HEK293 (cell line): ENCODE results near the gene PDE3B.

Experiments
- BCL11A ChIP-seq: fragments of 450-650 bp; formaldehyde crosslinking; IDR thresholded peaks from 2 replicates; pipeline ENCODE4 v1.5.1; 2016; ENCODE audit warnings: low read depth, missing biosample characterization, missing genetic modification characterization
- REPIN1 ChIP-seq: fragments of 450-650 bp; formaldehyde crosslinking; IDR thresholded peaks from 2 replicates; pipeline ENCODE4 v1.5.1; 2017; ENCODE audit warnings: missing biosample characterization, missing genetic modification characterization, low read depth
- SCRT2 ChIP-seq: fragments of 450-650 bp; formaldehyde crosslinking; IDR thresholded peaks from 2 replicates; pipeline ENCODE4 v1.5.1; 2016; ENCODE audit warnings: missing biosample characterization, missing genetic modification characterization
- ZBTB48 ChIP-seq: fragments of 450-650 bp; formaldehyde crosslinking; IDR thresholded peaks from 2 replicates; pipeline ENCODE4 v1.5.1; 2016; ENCODE audit warnings: missing biosample characterization, missing genetic modification characterization
- ZIC2 ChIP-seq: fragments of 450-650 bp; formaldehyde crosslinking; IDR thresholded peaks from 2 replicates; pipeline ENCODE4 v1.5.1; 2016; ENCODE audit warnings: missing biosample characterization, missing genetic modification characterization
- ZNF19 ChIP-seq: fragments of 450-650 bp; formaldehyde crosslinking; IDR thresholded peaks from 2 replicates; pipeline ENCODE4; 2016; ENCODE audit warnings: missing biosample characterization, missing genetic modification characterization, low read depth
- ZNF2 ChIP-seq: fragments of 450-650 bp; formaldehyde crosslinking; IDR thresholded peaks from 2 replicates; pipeline ENCODE4 v1.5.1; 2016; ENCODE audit warnings: missing biosample characterization, missing genetic modification characterization
- ZNF24 ChIP-seq: fragments of 450-650 bp; formaldehyde crosslinking; IDR thresholded peaks from 2 replicates; pipeline ENCODE4 v1.5.1; 2016; ENCODE audit warnings: missing biosample characterization, missing genetic modification characterization
- ZNF274 ChIP-seq, 2 experiments: fragments of 200-500 bp in 1 of 2; fragments of 450-650 bp in 1 of 2; sonication (Bioruptor generic) in 1 of 2; formaldehyde crosslinking in 1 of 2; IDR thresholded peaks; 2 replicates each; pipeline versions ENCODE4 v1.5.1 to v1.6.1; 2014 to 2016; ENCODE audit warnings: borderline replicate concordance in 1 of 2, inconsistent platforms in 1 of 2, low read length in 1 of 2, missing biosample characterization in 1 of 2, missing genetic modification characterization in 1 of 2
- ZNF510 ChIP-seq: fragments of 450-650 bp; formaldehyde crosslinking; IDR thresholded peaks from 2 replicates; pipeline ENCODE4 v1.5.1; 2018; ENCODE audit warnings: mild to moderate bottlenecking, missing genetic modification characterization, missing biosample characterization; ENCODE audit not compliant: insufficient replicate concordance
- ZNF521 ChIP-seq: fragments of 450-650 bp; formaldehyde crosslinking; IDR thresholded peaks from 2 replicates; pipeline ENCODE4 v1.5.1; 2017; ENCODE audit warnings: missing biosample characterization, mild to moderate bottlenecking, missing genetic modification characterization
- ZNF529 ChIP-seq: fragments of 450-650 bp; formaldehyde crosslinking; IDR thresholded peaks from 2 replicates; pipeline ENCODE4 v1.5.1; 2017; ENCODE audit warnings: missing genetic modification characterization, missing biosample characterization; ENCODE audit not compliant: insufficient replicate concordance
- ZNF544 ChIP-seq: fragments of 450-650 bp; formaldehyde crosslinking; IDR thresholded peaks from 2 replicates; pipeline ENCODE4 v1.5.0; 2017; ENCODE audit warnings: missing biosample characterization, missing genetic modification characterization
- ZNF585B ChIP-seq: fragments of 450-650 bp; formaldehyde crosslinking; IDR thresholded peaks from 2 replicates; pipeline ENCODE4 v1.5.1; 2016; ENCODE audit warnings: missing biosample characterization, missing genetic modification characterization
- ZNF610 ChIP-seq: fragments of 450-650 bp; formaldehyde crosslinking; IDR thresholded peaks from 2 replicates; pipeline ENCODE4 v1.5.1; 2016; ENCODE audit warnings: missing biosample characterization, missing genetic modification characterization, borderline replicate concordance
- TF ChIP-seq, protein P1 (sequence below): fragments of 450-650 bp; formaldehyde crosslinking; IDR thresholded peaks from 2 replicates; pipeline ENCODE4 v1.5.0; 2017; ENCODE audit warnings: missing biosample characterization, missing genetic modification characterization, borderline replicate concordance
- TF ChIP-seq, protein P2 (sequence below): fragments of 450-650 bp; formaldehyde crosslinking; IDR thresholded peaks from 2 replicates; pipeline ENCODE4 v1.5.1; 2016; ENCODE audit warnings: missing biosample characterization, missing genetic modification characterization
- TF ChIP-seq, protein P3 (sequence below): fragments of 450-650 bp; formaldehyde crosslinking; IDR thresholded peaks from 2 replicates; pipeline ENCODE4 v1.5.1; 2016; ENCODE audit warnings: missing biosample characterization, missing genetic modification characterization
- TF ChIP-seq, protein P4 (sequence below): fragments of 450-650 bp; formaldehyde crosslinking; IDR thresholded peaks from 2 replicates; pipeline ENCODE4 v1.5.1; 2016; ENCODE audit warnings: missing biosample characterization, missing genetic modification characterization, borderline replicate concordance
- TF ChIP-seq, protein P5 (sequence below): fragments of 450-650 bp; formaldehyde crosslinking; IDR thresholded peaks from 2 replicates; pipeline ENCODE4 v1.5.1; 2016; ENCODE audit warnings: missing biosample characterization, missing genetic modification characterization
- TF ChIP-seq, protein P6 (sequence below): fragments of 450-650 bp; formaldehyde crosslinking; IDR thresholded peaks from 2 replicates; pipeline ENCODE4 v1.5.1; 2017; ENCODE audit warnings: missing biosample characterization, mild to moderate bottlenecking, missing genetic modification characterization, moderate library complexity

PDE3B gene

DNA sequence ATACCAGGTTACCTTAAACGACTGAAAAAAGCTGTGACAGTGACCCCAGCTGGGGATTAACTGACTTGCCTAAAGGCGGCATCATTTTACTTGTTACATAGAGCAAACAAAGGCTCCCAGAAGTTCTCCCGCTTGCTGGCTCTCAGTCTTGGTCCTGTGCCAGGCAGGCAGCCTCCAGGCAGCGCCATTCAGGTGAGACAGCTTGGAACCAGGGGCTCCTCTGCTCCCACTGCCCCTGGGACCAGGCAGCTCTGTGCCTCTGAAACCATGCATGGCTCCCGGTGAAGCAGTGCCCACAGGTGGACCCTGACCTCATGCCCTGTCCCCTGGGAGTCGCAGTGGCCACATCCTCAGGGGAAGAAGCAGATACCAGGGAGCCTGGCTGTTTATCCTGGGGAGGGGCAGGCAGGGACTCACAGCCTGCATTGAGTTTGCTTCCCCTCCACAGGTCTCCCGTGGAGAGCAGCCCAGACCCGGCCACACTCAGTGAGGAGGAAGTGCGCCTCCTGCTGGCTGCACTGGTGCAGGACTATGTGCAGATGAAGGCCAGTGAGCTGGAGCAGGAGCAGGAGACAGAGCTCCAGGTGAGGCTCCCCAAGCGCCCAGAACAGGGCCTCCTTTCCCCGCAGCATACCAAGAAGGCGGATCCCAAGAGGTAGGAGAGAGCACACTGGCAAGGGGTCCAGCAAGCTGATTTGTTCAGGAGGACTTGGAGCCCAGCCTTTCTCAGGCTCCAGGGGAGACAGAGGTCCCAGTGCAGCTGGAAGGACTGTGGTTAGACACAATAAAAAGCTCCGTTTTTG lies 264.0 kb downstream of the PDE3B start (continued):
- TF ChIP-seq, protein P1, sequence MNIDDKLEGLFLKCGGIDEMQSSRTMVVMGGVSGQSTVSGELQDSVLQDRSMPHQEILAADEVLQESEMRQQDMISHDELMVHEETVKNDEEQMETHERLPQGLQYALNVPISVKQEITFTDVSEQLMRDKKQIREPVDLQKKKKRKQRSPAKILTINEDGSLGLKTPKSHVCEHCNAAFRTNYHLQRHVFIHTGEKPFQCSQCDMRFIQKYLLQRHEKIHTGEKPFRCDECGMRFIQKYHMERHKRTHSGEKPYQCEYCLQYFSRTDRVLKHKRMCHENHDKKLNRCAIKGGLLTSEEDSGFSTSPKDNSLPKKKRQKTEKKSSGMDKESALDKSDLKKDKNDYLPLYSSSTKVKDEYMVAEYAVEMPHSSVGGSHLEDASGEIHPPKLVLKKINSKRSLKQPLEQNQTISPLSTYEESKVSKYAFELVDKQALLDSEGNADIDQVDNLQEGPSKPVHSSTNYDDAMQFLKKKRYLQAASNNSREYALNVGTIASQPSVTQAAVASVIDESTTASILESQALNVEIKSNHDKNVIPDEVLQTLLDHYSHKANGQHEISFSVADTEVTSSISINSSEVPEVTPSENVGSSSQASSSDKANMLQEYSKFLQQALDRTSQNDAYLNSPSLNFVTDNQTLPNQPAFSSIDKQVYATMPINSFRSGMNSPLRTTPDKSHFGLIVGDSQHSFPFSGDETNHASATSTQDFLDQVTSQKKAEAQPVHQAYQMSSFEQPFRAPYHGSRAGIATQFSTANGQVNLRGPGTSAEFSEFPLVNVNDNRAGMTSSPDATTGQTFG (tag by site-specific recombination) = no peak
- TF ChIP-seq ZNF510 (no peak), ZNF585B (no peak), ZNF274 (IDR thresholded peaks at IDR 0.05; ENCODE audit: low read length) (no peak), ZNF274 (tag by site-specific recombination; IDR thresholded peaks at IDR 0.05; ENCODE audit: borderline replicate concordance) (no peak), ZBTB48 (tag by site-specific recombination) (0 out of 2 replicates have a peak, but pooled peaks have one; percentile 57), ZNF544 (tag by site-specific recombination) (no peak), BCL11A (tag by site-specific recombination) (no peak), ZNF610 (tag by site-specific recombination) (no peak), SCRT2 (tag by site-specific recombination) (peak; percentile 96), ZNF521 (tag by site-specific recombination) (no peak), ZNF529 (tag by site-specific recombination) (no peak), ZNF2 (0 out of 2 replicates have a peak, but pooled peaks have one; percentile 34), ZNF19 (no peak), ZIC2 (peak; percentile 73), REPIN1 (no peak), ZNF24 (tag by site-specific recombination) (no peak)
- TF ChIP-seq, protein P2, sequence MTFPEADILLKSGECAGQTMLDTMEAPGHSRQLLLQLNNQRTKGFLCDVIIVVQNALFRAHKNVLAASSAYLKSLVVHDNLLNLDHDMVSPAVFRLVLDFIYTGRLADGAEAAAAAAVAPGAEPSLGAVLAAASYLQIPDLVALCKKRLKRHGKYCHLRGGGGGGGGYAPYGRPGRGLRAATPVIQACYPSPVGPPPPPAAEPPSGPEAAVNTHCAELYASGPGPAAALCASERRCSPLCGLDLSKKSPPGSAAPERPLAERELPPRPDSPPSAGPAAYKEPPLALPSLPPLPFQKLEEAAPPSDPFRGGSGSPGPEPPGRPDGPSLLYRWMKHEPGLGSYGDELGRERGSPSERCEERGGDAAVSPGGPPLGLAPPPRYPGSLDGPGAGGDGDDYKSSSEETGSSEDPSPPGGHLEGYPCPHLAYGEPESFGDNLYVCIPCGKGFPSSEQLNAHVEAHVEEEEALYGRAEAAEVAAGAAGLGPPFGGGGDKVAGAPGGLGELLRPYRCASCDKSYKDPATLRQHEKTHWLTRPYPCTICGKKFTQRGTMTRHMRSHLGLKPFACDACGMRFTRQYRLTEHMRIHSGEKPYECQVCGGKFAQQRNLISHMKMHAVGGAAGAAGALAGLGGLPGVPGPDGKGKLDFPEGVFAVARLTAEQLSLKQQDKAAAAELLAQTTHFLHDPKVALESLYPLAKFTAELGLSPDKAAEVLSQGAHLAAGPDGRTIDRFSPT = no peak
- TF ChIP-seq, protein P3, sequence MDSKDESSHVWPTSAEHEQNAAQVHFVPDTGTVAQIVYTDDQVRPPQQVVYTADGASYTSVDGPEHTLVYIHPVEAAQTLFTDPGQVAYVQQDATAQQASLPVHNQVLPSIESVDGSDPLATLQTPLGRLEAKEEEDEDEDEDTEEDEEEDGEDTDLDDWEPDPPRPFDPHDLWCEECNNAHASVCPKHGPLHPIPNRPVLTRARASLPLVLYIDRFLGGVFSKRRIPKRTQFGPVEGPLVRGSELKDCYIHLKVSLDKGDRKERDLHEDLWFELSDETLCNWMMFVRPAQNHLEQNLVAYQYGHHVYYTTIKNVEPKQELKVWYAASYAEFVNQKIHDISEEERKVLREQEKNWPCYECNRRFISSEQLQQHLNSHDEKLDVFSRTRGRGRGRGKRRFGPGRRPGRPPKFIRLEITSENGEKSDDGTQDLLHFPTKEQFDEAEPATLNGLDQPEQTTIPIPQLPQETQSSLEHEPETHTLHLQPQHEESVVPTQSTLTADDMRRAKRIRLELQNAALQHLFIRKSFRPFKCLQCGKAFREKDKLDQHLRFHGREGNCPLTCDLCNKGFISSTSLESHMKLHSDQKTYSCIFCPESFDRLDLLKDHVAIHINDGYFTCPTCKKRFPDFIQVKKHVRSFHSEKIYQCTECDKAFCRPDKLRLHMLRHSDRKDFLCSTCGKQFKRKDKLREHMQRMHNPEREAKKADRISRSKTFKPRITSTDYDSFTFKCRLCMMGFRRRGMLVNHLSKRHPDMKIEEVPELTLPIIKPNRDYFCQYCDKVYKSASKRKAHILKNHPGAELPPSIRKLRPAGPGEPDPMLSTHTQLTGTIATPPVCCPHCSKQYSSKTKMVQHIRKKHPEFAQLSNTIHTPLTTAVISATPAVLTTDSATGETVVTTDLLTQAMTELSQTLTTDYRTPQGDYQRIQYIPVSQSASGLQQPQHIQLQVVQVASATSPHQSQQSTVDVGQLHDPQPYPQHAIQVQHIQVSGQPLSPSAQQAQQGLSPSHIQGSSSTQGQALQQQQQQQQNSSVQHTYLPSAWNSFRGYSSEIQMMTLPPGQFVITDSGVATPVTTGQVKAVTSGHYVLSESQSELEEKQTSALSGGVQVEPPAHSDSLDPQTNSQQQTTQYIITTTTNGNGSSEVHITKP (tag by site-specific recombination) = peak; percentile 8; the same call in 1 of the 2 replicates
- TF ChIP-seq, protein P4, sequence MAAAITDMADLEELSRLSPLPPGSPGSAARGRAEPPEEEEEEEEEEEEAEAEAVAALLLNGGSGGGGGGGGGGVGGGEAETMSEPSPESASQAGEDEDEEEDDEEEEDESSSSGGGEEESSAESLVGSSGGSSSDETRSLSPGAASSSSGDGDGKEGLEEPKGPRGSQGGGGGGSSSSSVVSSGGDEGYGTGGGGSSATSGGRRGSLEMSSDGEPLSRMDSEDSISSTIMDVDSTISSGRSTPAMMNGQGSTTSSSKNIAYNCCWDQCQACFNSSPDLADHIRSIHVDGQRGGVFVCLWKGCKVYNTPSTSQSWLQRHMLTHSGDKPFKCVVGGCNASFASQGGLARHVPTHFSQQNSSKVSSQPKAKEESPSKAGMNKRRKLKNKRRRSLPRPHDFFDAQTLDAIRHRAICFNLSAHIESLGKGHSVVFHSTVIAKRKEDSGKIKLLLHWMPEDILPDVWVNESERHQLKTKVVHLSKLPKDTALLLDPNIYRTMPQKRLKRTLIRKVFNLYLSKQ (tag by site-specific recombination) = no peak
- TF ChIP-seq, protein P5, sequence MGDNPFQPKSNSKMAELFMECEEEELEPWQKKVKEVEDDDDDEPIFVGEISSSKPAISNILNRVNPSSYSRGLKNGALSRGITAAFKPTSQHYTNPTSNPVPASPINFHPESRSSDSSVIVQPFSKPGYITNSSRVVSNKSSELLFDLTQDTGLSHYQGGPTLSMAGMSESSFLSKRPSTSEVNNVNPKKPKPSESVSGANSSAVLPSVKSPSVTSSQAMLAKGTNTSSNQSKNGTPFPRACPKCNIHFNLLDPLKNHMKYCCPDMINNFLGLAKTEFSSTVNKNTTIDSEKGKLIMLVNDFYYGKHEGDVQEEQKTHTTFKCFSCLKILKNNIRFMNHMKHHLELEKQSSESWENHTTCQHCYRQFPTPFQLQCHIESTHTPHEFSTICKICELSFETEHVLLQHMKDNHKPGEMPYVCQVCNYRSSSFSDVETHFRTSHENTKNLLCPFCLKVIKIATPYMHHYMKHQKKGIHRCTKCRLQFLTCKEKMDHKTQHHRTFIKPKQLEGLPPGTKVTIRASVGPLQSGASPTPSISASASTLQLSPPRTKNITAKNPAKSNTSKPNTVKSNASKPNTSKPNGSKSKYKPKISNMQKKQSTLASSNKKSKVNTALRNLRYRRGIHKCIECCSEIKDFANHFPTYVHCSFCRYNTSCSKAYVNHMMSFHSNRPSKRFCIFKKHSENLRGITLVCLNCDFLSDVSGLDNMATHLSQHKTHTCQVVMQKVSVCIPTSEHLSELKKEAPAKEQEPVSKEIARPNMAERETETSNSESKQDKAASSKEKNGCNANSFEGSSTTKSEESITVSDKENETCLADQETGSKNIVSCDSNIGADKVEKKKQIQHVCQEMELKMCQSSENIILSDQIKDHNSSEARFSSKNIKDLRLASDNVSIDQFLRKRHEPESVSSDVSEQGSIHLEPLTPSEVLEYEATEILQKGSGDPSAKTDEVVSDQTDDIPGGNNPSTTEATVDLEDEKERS = no peak
- TF ChIP-seq, protein P6, sequence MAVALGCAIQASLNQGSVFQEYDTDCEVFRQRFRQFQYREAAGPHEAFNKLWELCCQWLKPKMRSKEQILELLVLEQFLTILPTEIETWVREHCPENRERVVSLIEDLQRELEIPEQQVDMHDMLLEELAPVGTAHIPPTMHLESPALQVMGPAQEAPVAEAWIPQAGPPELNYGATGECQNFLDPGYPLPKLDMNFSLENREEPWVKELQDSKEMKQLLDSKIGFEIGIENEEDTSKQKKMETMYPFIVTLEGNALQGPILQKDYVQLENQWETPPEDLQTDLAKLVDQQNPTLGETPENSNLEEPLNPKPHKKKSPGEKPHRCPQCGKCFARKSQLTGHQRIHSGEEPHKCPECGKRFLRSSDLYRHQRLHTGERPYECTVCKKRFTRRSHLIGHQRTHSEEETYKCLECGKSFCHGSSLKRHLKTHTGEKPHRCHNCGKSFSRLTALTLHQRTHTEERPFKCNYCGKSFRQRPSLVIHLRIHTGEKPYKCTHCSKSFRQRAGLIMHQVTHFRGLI (tag by site-specific recombination) = no peak
